GM12878 (cell line): ENCODE measurements around the gene FSIP1. TPM values are rescaled to one million over a fixed set of nuclear protein-coding genes. Genes with fewer than 3 reads are reported as not detected.

Experiments used
- ATAC-seq: fragments of 200-7000 bp; cut with Tn5 transposase; 3 replicates; pipeline ENCODE4 v1.9.1; 2020; ENCODE audit warnings: mild to moderate bottlenecking, moderate library complexity
- BruUV-seq: library from RNA; stranded (reverse); fragments of 400-500 nt; replicated peaks from 2 replicates; lab custom pipeline; 2021; lab: Mats Ljungman, UMichigan
- CTCF ChIA-PET: fragments of 300-600 bp; sonication (Branson Sonifier 250); formaldehyde crosslinking; extraction: SDS; loops from one replicate; lab custom pipeline; 2021; ENCODE audit warnings: inconsistent platforms; lab: Yijun Ruan, JAX
- POLR2A ChIA-PET: fragments of 350-600 bp; formaldehyde crosslinking; extraction: SDS; loops from one replicate; lab custom pipeline; 2021; ENCODE audit warnings: inconsistent platforms; lab: Charles Lee
- RAD21 ChIA-PET: fragments of 300-600 bp; sonication (Branson Sonifier 250); formaldehyde crosslinking; loops from one replicate; lab custom pipeline; 2023; ENCODE audit warnings: antibody characterized with exemption; ENCODE audit not compliant: unreplicated experiment; lab: Charles Lee
- SMC1A ChIA-PET: fragments of 300-600 bp; sonication (Branson Sonifier 250); formaldehyde crosslinking; loops from one replicate; lab custom pipeline; 2023; ENCODE audit not compliant: unreplicated experiment, uncharacterized antibody; lab: Charles Lee
- DNase-seq: peaks from one replicate; pipeline ENCODE4 v3.0.0-alpha.2; 2011; ENCODE audit warnings: low read depth, low spot score
- FAIRE-seq: peaks from 3 replicates; lab custom pipeline; 2011; peaks lifted over from hg19 to GRCh38; lab: Jason Lieb, UNC
- H2AFZ ChIP-seq: 2 replicates; pipeline ENCODE4 v1.6.0; 2011; ENCODE audit warnings: low read depth, low read length, control low read depth; ENCODE audit not compliant: control insufficient read depth
- H3K27ac ChIP-seq: 2 replicates; pipeline ENCODE4 v1.5.1; 2011; ENCODE audit warnings: control low read depth; ENCODE audit not compliant: control insufficient read depth, insufficient read depth
- H3K27me3 ChIP-seq, 2 experiments: replicated peaks in 1 of 2; 2 replicates each; pipeline versions ENCODE4 v1.6.0 to v1.6.1; 2011; ENCODE audit warnings: low read length in 1 of 2; ENCODE audit not compliant: control insufficient read depth in 2 of 2, insufficient read depth in 2 of 2
- H3K36me3 ChIP-seq, 2 experiments: 2 replicates each; pipeline ENCODE4 v1.5.1; 2011; ENCODE audit warnings: low read length in 1 of 2; ENCODE audit not compliant: control insufficient read depth in 2 of 2, insufficient read depth in 2 of 2
- H3K4me1 ChIP-seq: 2 replicates; pipeline ENCODE4 v1.6.1; 2011; ENCODE audit warnings: mild to moderate bottlenecking, low read length, moderate library complexity, mixed read lengths; ENCODE audit not compliant: control insufficient read depth, insufficient read depth
- H3K4me2 ChIP-seq: 2 replicates; pipeline ENCODE4 v1.6.0; 2011; ENCODE audit warnings: control low read depth; ENCODE audit not compliant: control insufficient read depth, insufficient read depth
- H3K4me3 ChIP-seq: fragments of 200-600 bp; sonication (generic); 2 replicates; pipeline ENCODE4 v1.5.1; 2016
- H3K79me2 ChIP-seq: 2 replicates; pipeline ENCODE4 v1.6.0; 2011; ENCODE audit warnings: low read length; ENCODE audit not compliant: control insufficient read depth, insufficient read depth
- H3K9ac ChIP-seq: 2 replicates; pipeline ENCODE4 v1.8.0; 2011; ENCODE audit warnings: low read length, control low read depth, mixed read lengths; ENCODE audit not compliant: control insufficient read depth, insufficient read depth
- H3K9me3 ChIP-seq: replicated peaks from 3 replicates; pipeline ENCODE4 v1.5.1; 2011; ENCODE audit warnings: mild to moderate bottlenecking, low read length; ENCODE audit not compliant: control insufficient read depth, insufficient read depth
- H4K20me1 ChIP-seq: 2 replicates; pipeline ENCODE4 v1.6.0; 2011; ENCODE audit not compliant: control insufficient read depth, insufficient read depth
- CBX3 ChIP-seq: fragments of 200-600 bp; sonication (generic); IDR thresholded peaks from 2 replicates; pipeline ENCODE4 v1.6.1; 2016; ENCODE audit warnings: low read depth, borderline replicate concordance
- CTCF ChIP-seq, 3 experiments: IDR thresholded peaks in 2 of 3; conservative IDR thresholded peaks in 1 of 3; 2 replicates each; pipeline ENCODE4 v1.5.1; 2011; ENCODE audit warnings: low read depth in 3 of 3, low read length in 3 of 3, mild to moderate bottlenecking in 3 of 3, control low read depth in 2 of 3, moderate library complexity in 2 of 3, inconsistent platforms in 1 of 3, mixed read lengths in 1 of 3; ENCODE audit not compliant: control insufficient read depth in 2 of 3, insufficient read depth in 1 of 3; ENCODE audit errors: extremely low read depth in 1 of 3
- E2F4 ChIP-seq: IDR thresholded peaks from 2 replicates; pipeline ENCODE4 v1.6.1; 2012; ENCODE audit warnings: low read depth, low read length, improper control_type of control experiment
- GATAD2B ChIP-seq: fragments of 450-650 bp; conservative IDR thresholded peaks from 2 replicates; pipeline ENCODE4 v1.6.1; 2017; ENCODE audit warnings: low read depth, mild to moderate bottlenecking, moderate library complexity
- JUND ChIP-seq: IDR thresholded peaks from 2 replicates; pipeline ENCODE4 v1.6.1; 2012; ENCODE audit warnings: low read depth, mild to moderate bottlenecking, low read length, improper control_type of control experiment, moderate library complexity
- RELB ChIP-seq: fragments of 450-650 bp; IDR thresholded peaks from 2 replicates; pipeline ENCODE4 v1.6.1; 2017; ENCODE audit warnings: low read depth, mild to moderate bottlenecking, moderate library complexity
- RUNX3 ChIP-seq: IDR thresholded peaks from 2 replicates; pipeline ENCODE4 v1.6.1; 2012; ENCODE audit warnings: low read length, inconsistent platforms
- TAF1 ChIP-seq: IDR thresholded peaks from 2 replicates; pipeline ENCODE4 v1.6.1; 2011; ENCODE audit warnings: mild to moderate bottlenecking, low read depth, low read length, borderline replicate concordance
- USF2 ChIP-seq: IDR thresholded peaks from 2 replicates; pipeline ENCODE4 v1.6.1; 2011; ENCODE audit warnings: low read depth, low read length, improper control_type of control experiment, borderline replicate concordance
- ZBED1 ChIP-seq: IDR thresholded peaks from 2 replicates; pipeline ENCODE4 v1.6.1; 2016; ENCODE audit warnings: borderline replicate concordance
- ZNF687 ChIP-seq: fragments of 450-650 bp; IDR thresholded peaks from 2 replicates; pipeline ENCODE4 v1.6.1; 2017; ENCODE audit warnings: mild to moderate bottlenecking, moderate library complexity
- ZSCAN29 ChIP-seq: fragments of 450-650 bp; IDR thresholded peaks from 2 replicates; pipeline ENCODE4 v1.6.1; 2017; ENCODE audit warnings: mild to moderate bottlenecking, moderate library complexity
- ZZZ3 ChIP-seq: IDR thresholded peaks from 2 replicates; pipeline ENCODE4 v1.6.1; 2011; ENCODE audit warnings: low read depth; ENCODE audit not compliant: control insufficient read depth, insufficient read length
- in situ Hi-C: fragments of 300-500 bp; cut with MboI; formaldehyde crosslinking; loops from 9 replicates; pipeline ENCODE4 v1.14.3; 2018; ENCODE audit warnings: mixed read lengths
- intact Hi-C: fragments of 100-400 bp; cut with micrococcal nuclease; formaldehyde crosslinking; loops from one replicate; pipeline ENCODE4 v1.14.2; 2022; ENCODE audit not compliant: unreplicated experiment
- polyA plus RNA-seq, 11 experiments: library from polyadenylated mRNA; depleted of rRNA in 4 of 11; unstranded in 6 of 11; stranded (reverse) in 5 of 11; fragments of >200 nt; fragmentation: Nextera tagmentation in 4 of 11; fragmentation: Illumina TruSeq in 1 of 11; extraction: Ambion mirVana in 4 of 11; extraction: Trizol in 1 of 11; gene quantifications; 1 replicate in 1 of 11; 2 replicates in 10 of 11; pipeline versions ENCODE4 v1.2.1 to v1.2.3, GENCODE V29; 2011 to 2016; ENCODE audit warnings: inconsistent platforms in 2 of 11, missing spikeins in 2 of 11, low read depth in 1 of 11
- total RNA-seq, 4 experiments: library from RNA; depleted of rRNA in 3 of 4; stranded (reverse); fragments of >200 nt in 3 of 4; fragmentation: Illumina TruSeq in 1 of 4; extraction: Trizol in 1 of 4; gene quantifications; 2 replicates each; pipeline versions ENCODE4 v1.2.1 to v1.2.3, GENCODE V29; 2013 to 2021

Gene FSIP1
- total and polyA plus RNA-seq, 10 of the 15 experiments (the other 5 are each of a cell fraction or from before 2014, with no cell fraction given) = 0.15 to 0.67 (median 0.35) TPM

- no peak for TF ChIP-seq RELB
- no peak for TF ChIP-seq CTCF (IDR thresholded peaks at IDR 0.05 in 2 of 3, conservative IDR thresholded peaks at IDR 0.05 in 1 of 3; ENCODE audit: control insufficient read depth in 2 of 3, extremely low read depth in 1 of 3, insufficient read depth in 1 of 3, low read depth in 3 of 3, low read length in 3 of 3)
- no peak for TF ChIP-seq E2F4
- TF ChIP-seq TAF1 = no peak
Observed at GRCh38 chr15:39613271-39613670, 169.4 kb downstream of the FSIP1 start (continued).

GRCh38 chr15:39610665-39611064, 172.0 kb downstream of the FSIP1 start:
- FAIRE-seq (no peak), ATAC-seq (no peak)
- H4K20me1 ChIP-seq = no peaks in the 10 kb centered on the region
- TF ChIP-seq RUNX3 (no peak), GATAD2B (no peak), CBX3 (no peak), JUND (no peak), ZSCAN29 (no peak), ZNF687 (no peak), USF2 (no peak), ZZZ3 (no peak), ZBED1 (no peak)

More at GRCh38 chr15:39610665-39611064, 172.0 kb downstream of the FSIP1 start:
- no TSS peak for BruUV-seq
- in situ Hi-C loops (no loop called here), intact Hi-C loops (no loop called here)
- no peak overlapping the region for H3K9ac ChIP-seq
- H2AFZ ChIP-seq = no peak overlapping the region
- peaks cover 5% of the 10 kb centered on the region; the same call in 2 of the 3 replicates for H3K9me3 ChIP-seq
- H3K79me2 ChIP-seq = no peaks in the 10 kb centered on the region
- ChIA-PET RAD21 (interaction anchor here (2.3 kb wide), 1 partner anchor 12 kb away, joined by 6 read pairs; no protein-coding TSS in a partner anchor), POLR2A (interaction anchor here (0.7 kb wide), 1 partner anchor 34 kb away, joined by 3 read pairs; no protein-coding TSS in a partner anchor), SMC1A (interaction anchor here (0.7 to 4.4 kb wide), 6 partner anchors 13 to 146 kb away, joined by 3 to 32 read pairs (median 4); no protein-coding TSS in a partner anchor), CTCF (interaction anchor here (1.4 kb wide), 1 partner anchor 10 kb away, joined by 3 read pairs; no protein-coding TSS in a partner anchor)
- H3K27me3 ChIP-seq = peaks cover 0 to 2% of the 10 kb centered on the region in 2 experiments; a peak in 1 of 4 replicates
- DNase-seq = no peak
- H3K4me2 ChIP-seq = no peak overlapping the region
- no peak overlapping the region for H3K27ac ChIP-seq
- H3K4me3 ChIP-seq = no peak overlapping the region
- no peaks in the 10 kb centered on the region for H3K4me1 ChIP-seq
- H3K36me3 ChIP-seq = no peaks in the 10 kb centered on the region
